ENCODE measurements around the gene TRIO. TPM values are rescaled to one million over a fixed set of nuclear protein-coding genes. Genes with fewer than 3 reads are reported as not detected.

Gene TRIO
- total and polyA plus RNA-seq, 11 donors, result 35.2 to 99.1 (median 58.4) TPM

DNA sequence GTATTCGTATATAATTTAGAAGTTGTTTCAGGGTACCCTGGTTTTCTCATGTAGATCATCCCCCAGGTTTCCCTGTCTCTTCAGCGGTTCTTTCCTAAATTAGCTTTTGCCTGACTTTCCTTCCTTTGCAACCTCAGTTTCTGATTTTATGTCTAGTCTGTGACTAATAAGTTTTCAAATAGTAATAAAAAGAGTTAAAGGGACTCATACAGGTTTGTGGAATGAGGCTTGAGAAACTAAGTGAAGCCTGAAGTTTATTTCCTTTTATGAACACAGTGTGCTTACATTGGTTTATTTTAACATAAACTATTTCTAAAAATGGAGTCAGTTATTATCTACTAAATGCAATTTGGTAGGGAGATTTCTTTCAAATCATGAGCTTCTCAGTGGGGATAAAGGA is 96.8 kb downstream of the TRIO start:
- H3K27ac ChIP-seq, result no peak overlapping the region
- no peak for DNase-seq
- intact Hi-C loops (cut with DNase I), result no loop called here
- H3K4me1 ChIP-seq, result peaks cover 0 to 58% (median 29%) of the 10 kb centered on the region in 12 donors
- H3K9me3 ChIP-seq, result no peaks in the 10 kb centered on the region
- no peaks in the 10 kb centered on the region for H3K36me3 ChIP-seq
- H3K27me3 ChIP-seq, result no peaks in the 10 kb centered on the region
- ATAC-seq, result no peak
- WGBS, 4 donors, result 74 to 84% (median 81%) methylated on average over 2 of the region's 2 CpGs
- no peak overlapping the region for H3K4me3 ChIP-seq
- TF ChIP-seq POLR2A (IDR thresholded peaks at IDR 0.05), result no peak
- TF ChIP-seq CTCF (IDR thresholded peaks at IDR 0.05), result no peak

DNA sequence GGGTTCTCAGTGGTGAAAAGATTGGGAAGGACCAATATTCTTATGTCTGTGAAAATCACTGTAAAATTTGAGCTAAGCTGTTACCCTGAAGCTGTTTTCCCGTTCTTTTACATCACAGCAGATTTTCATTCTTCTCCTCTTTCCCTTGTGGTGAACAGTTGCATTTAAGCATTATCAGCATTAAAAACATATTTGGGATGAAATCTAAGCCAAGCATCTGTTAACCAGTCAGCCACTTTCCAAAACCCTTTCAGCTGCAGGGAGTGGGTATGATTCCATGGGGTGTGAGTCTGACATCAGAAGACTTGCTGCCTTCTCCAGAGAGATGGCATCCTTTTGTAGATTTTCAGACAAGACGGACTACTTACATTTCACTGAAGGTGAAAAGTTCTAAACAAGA is 97.2 kb downstream of the TRIO start:
- 80 to 91% (median 83%) methylated on average over 2 of the region's 2 CpGs for WGBS, 4 donors
- peaks cover 0 to 62% (median 29%) of the 10 kb centered on the region in 12 donors for H3K4me1 ChIP-seq

GRCh38 chr5:14241141-14241540 is 98.0 kb downstream of the TRIO start:
- ATAC-seq (no peak), DNase-seq (no peak)
- WGBS, 4 donors, result 42 to 94% (median 83%) methylated on average over 1 of the region's 1 CpG
- no peak for TF ChIP-seq POLR2A (IDR thresholded peaks at IDR 0.05)
- no peak for TF ChIP-seq CTCF (IDR thresholded peaks at IDR 0.05)
- Histone ChIP-seq H3K27me3 (no peaks in the 10 kb centered on the region), H3K9me3 (no peaks in the 10 kb centered on the region), H3K36me3 (no peaks in the 10 kb centered on the region), H3K4me1 (peaks cover 0 to 69% (median 33%) of the 10 kb centered on the region in 12 donors), H3K27ac (no peak overlapping the region), H3K4me3 (no peak overlapping the region)
- intact Hi-C loops (cut with DNase I), result no loop called here

More for the DNA sequence above, 97.2 kb downstream of the TRIO start:
- DNase-seq (no peak), ATAC-seq (no peak)
- TF ChIP-seq POLR2A (IDR thresholded peaks at IDR 0.05) (no peak), CTCF (IDR thresholded peaks at IDR 0.05) (no peak)
- Histone ChIP-seq H3K9me3 (no peaks in the 10 kb centered on the region), H3K27ac (no peak overlapping the region), H3K27me3 (no peaks in the 10 kb centered on the region), H3K4me3 (no peak overlapping the region), H3K36me3 (no peaks in the 10 kb centered on the region)
- intact Hi-C loops (cut with DNase I), result no loop called here

- WGBS, 4 donors, result 77 to 96% (median 89%) methylated on average over 6 of the region's 6 CpGs
- Histone ChIP-seq H3K4me3 (no peak overlapping the region), H3K27me3 (no peaks in the 10 kb centered on the region), H3K36me3 (no peaks in the 10 kb centered on the region), H3K9me3 (no peaks in the 10 kb centered on the region), H3K27ac (peak overlapping the region in 2 of 12 donors; percentile 13), H3K4me1 (peaks cover 0 to 79% (median 35%) of the 10 kb centered on the region in 12 donors)
- no peak for ATAC-seq
- no peak for TF ChIP-seq POLR2A (IDR thresholded peaks at IDR 0.05)
- no peak for TF ChIP-seq CTCF (IDR thresholded peaks at IDR 0.05)
- intact Hi-C loops (cut with DNase I), result no loop called here
- no peak for DNase-seq
Observed at GRCh38 chr5:14242447-14242846, 99.3 kb downstream of the TRIO start.
